GM21381 (cell line): ENCODE data around the gene ANAPC15.
A peak's percentile ranks its signal among the peaks of the same experiment; 100 is the strongest.

Source experiments
- ATAC-seq: cut with Tn5 transposase; IDR thresholded peaks from one replicate; pipeline ENCODE4 v1.9.1; 2021; ENCODE audit warnings: mild to moderate bottlenecking, moderate library complexity; ENCODE audit not compliant: unreplicated experiment

ANAPC15 gene

GRCh38 chr11:72125956-72126355 lies 13.5 kb upstream of the ANAPC15 start:
- no peak for ATAC-seq

GRCh38 chr11:72124046-72124445 lies 11.6 kb upstream of the ANAPC15 start:
- ATAC-seq: no peak

DNA sequence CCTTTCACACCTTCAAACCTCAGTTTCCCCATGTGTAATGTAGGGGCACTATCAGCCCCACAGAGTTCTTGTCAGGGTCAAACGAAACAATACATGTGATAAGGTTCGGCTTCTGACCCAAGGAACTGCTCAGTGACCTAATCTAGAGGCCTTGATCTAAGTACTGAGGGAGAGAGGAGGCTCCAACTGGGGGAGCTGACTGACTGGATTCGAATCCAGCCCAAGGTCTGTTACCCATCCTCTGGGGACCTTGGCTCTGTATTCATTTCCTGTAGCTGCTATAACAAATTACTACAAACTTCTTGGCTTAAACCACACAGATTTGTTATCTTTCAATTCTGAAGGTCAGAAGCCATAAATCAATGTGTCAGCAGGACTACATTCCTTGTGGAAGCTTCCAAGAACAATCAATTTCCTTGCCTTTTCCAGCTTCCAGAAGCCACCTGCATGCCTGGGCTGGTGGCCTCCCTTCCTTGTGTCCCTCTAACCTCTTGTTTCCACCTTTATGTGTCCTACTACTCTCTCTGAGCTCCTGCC lies 10.7 kb upstream of the ANAPC15 start:
- no peak for ATAC-seq

- ATAC-seq: no peak
Measured at GRCh38 chr11:72122607-72123006, 10.1 kb upstream of the ANAPC15 start.

- ATAC-seq: no peak
Measured at GRCh38 chr11:72120930-72121329, 8.4 kb upstream of the ANAPC15 start.

DNA sequence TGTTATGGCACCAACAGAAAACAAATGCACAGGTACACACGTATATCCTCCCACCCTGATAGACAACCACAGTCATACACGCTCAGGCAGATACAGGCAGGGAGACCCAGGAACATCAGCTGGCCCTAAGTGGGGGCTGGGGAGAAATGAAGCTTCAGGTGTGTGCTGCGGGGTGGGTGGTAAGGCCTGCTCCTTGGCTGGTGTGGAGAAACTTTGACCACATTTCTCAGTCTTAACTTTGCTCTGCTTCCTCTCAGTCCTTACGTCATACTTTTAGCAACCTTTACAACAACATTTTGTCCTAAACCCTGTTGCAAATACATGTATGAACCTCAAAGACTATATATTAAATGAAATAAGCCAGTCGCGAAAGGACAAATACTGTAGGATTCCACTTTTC lies 6.7 kb upstream of the ANAPC15 start:
- ATAC-seq: no peak

- no peak for ATAC-seq
Measured at GRCh38 chr11:72116019-72116755, 3.7 kb upstream of the ANAPC15 start.

DNA sequence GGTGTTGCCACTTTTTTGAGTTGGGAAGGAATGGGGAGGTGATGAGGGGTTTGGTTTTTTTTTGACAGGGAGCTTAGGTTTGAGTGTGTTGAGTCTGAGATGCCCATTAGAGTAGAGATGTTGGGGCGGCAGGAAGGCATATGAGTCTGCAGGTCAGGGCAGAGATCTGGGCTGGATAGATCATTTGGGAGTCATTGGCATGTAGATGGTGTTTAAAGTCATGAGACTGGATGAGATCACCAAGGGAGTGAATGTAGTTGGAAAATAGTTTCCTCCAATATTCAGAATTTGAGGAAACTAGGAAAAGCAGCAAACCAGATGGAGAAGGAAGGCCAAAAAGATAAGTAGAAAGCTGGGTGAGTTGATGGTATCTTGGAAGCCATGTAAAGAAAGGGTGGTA lies 2.1 kb upstream of the ANAPC15 start:
- no peak for ATAC-seq

GRCh38 chr11:72112978-72113808 lies 698 bp upstream of the ANAPC15 start:
- ATAC-seq: no peak

GRCh38 chr11:72111300-72112142 lies 974 bp downstream of the ANAPC15 start:
- ATAC-seq: no peak

DNA sequence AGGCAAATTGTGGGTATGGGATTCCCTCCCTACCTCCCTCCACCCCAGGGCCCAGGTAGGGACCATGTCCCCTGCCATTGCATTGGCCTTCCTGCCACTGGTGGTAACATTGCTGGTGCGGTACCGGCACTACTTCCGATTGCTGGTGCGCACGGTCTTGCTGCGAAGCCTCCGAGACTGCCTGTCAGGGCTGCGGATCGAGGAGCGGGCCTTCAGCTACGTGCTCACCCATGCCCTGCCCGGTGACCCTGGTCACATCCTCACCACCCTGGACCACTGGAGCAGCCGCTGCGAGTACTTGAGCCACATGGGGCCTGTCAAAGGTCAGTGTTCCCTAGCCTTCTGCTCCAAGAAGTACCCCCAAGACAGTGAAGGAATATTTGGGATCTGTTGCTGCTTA lies 6.6 kb downstream of the ANAPC15 start, which contains the start of gene TOMT:
Gene TOMT (plus strand): TSS at position 37 of the 400 bp plus-strand sequence. CDS start 28 bp downstream, at position 65.
- ATAC-seq: no peak

- no peak for ATAC-seq
Measured at GRCh38 chr11:72103754-72104167, 8.7 kb downstream of the ANAPC15 start.

DNA sequence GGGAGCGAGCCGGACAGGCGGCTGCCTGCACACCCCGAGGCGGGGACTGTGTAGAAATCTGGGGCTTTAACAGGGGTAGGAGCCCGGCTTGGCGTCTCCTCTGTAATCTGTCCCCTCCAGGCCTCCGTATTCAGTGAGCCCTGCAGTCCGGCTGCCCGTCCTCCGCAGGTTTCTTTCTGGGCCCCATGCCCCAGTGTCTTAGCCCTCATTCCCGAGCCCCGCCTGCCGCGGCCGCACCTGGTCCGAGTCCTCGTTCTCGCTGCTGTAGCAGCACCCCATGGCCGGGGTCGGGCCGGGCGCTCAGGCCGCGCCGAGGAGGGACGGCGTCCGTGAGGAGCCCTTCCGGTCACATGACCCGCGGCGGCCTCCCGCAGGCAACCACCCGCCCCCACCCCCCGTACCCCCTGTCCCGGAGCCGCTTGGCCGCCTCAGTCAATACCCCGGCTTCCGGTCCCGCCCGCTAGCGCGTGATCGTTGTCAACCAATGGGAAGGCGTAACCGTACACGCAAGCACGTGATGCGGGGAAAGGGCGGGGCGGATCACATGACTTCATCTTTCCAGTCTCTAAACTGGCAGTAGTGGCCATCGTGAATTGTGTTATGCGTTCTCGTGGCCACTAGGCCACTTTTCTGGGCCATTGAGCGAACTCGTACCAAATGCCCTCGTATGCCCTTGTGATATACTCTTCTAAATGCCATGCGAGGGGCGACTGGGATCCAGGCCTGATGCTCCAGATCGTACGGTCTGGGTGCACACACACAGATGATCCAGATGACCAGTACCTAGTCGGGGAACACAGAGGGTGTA lies 9.3 kb downstream of the ANAPC15 start, which contains the start of gene LAMTOR1:
Gene LAMTOR1 (minus strand): TSS at position 352 of the 808 bp plus-strand sequence. CDS start 73 bp downstream, at position 279.
- peak; percentile 83 for ATAC-seq

DNA sequence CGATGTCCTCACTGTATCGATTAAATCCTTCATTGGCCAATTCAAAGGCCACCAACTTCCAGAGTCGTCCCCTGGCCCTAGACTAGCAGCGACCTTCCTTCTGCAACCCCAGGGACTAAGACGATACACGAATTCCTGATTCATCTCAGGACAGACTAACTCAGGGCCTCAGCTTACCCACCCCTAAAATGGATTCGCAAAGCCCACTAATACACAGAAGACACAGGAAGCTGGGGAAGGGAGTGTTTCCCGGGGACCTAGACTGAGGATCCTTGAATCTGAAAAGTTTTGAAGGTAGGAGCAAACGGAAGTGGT lies 9.9 kb downstream of the ANAPC15 start:
- no peak for ATAC-seq

- ATAC-seq: no peak
Measured at GRCh38 chr11:72102162-72102561, 10.3 kb downstream of the ANAPC15 start.

DNA sequence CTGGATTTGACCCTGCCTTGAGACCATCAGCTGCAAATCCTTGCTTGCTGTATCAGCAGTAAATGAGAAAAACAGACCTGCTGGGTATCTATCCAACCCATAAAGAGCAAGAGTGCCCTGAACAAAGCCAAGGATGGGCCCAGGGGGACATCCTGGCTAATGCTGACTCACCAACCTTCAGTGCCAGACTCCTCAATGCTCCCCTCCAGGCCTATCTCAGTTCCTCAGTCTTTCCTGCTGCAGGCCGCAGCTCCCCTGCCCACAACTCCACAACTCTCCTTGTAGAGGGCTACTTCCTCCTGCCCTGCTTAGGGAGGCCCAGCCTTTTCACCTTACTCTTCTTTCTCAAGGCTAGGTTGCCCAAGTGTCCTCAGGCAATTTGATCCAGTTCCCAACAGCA lies 12.0 kb downstream of the ANAPC15 start:
- ATAC-seq: no peak

GRCh38 chr11:72100009-72100408 lies 12.5 kb downstream of the ANAPC15 start:
- ATAC-seq: no peak

DNA sequence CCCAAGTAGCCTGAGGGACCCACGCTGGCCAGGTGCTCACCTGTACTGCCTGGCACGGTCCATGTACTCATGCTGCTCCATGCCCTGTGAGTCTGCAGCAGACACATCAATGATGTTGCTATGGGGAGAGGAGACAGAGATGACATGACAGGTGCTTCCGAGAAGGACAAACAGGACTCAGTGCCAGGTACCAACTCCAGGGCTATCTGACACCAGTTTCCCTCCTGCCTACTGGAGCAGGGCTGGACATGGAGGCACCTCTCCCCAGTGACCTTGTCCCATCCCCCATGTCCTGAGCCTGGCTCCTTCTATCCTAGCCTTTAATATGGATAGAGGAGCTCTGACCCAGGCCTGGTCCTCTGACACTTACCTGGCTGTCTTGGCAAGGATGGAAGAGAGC lies 13.8 kb downstream of the ANAPC15 start:
- ATAC-seq: no peak

DNA sequence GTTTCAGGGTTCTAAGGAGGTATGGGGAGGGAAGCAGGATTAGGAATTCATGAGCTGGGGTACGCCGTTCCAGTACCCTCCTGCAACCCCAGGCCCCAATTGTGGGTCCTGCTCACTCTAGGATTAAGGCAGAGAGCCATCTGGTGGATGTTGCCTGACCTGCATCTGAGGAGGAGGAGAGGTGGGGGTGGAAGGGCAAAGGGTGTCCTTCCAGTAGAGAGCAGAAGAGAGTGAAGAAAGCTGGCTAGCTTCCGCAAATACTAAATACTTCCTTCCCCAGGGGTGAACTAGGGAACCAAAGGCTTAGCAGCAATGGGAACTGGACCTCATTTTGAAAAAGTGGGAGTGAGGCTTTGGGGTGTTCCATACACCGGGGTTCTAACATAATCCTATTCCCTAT lies 21.2 kb downstream of the ANAPC15 start:
- ATAC-seq: no peak
